ENCODE measurements around the gene GPATCH2.

The GPATCH2 gene

DNA sequence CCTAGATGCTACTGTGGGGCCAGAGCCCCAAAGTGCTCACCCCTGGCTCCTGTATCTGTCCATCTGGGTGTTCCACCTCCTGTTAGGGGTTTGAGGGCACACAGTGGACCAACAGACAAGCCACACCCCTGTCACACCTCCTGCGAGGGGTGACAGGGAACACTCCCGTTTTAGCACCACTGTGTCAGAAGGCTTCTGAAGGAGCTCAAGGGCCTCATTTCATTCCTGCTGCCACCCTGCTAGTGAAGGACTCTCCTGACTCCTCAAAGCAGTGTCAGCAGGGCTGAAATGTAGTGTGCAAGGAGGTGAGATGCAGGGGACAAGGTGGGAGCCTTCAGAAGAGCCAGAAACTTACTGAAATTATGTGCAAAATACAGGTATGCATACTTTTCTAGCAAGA is 174.6 kb downstream of the GPATCH2 start:
- no peak overlapping the region for H3K4me2 ChIP-seq (ENCODE audit: low read length)

DNA sequence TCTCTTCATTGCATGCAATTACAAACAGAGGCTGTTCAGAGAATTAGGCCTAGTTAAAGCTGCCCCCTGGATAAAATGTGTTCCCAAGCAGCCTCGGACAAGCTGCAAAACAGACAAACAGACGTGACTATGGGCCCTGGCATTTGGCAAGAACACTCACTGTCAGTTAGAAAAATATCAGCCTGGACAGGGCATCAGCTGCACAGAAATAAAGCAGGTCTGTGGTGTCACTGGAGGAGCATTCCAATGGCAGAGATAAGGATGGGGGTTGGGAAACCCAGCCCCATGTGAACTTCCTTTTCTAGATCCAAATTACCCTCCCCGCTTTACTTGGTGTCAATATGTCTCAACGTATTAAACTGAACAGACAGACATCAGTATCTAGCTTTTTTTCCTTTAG is 177.1 kb downstream of the GPATCH2 start:
- Histone ChIP-seq H3K27ac (ENCODE audit: low read length) (no peak overlapping the region), H3K9me3 (ENCODE audit: insufficient read depth, low read length) (no peaks in the 10 kb centered on the region), H3K36me3 (replicated peaks; ENCODE audit: low read depth, low read length) (no peaks in the 10 kb centered on the region), H3K27me3 (ENCODE audit: low read depth, low read length) (no peaks in the 10 kb centered on the region), H2AFZ (ENCODE audit: low read depth, low read length) (no peak overlapping the region), H3K4me3 (ENCODE audit: low read length) (no peak overlapping the region), H4K20me1 (ENCODE audit: insufficient read depth, low read length) (no peaks in the 10 kb centered on the region), H3K79me2 (ENCODE audit: low read length) (no peaks in the 10 kb centered on the region), H3K9ac (ENCODE audit: low read length) (no peak overlapping the region), H3K4me2 (ENCODE audit: low read length) (no peak overlapping the region), H3K4me1 (ENCODE audit: low read length) (peaks cover 5% of the 10 kb centered on the region; the same call in 1 of the 2 replicates)
- TF ChIP-seq EZH2phosphoT487 (IDR thresholded peaks at IDR 0.05; ENCODE audit: low read depth), result no peak
- TF ChIP-seq, protein P1, sequence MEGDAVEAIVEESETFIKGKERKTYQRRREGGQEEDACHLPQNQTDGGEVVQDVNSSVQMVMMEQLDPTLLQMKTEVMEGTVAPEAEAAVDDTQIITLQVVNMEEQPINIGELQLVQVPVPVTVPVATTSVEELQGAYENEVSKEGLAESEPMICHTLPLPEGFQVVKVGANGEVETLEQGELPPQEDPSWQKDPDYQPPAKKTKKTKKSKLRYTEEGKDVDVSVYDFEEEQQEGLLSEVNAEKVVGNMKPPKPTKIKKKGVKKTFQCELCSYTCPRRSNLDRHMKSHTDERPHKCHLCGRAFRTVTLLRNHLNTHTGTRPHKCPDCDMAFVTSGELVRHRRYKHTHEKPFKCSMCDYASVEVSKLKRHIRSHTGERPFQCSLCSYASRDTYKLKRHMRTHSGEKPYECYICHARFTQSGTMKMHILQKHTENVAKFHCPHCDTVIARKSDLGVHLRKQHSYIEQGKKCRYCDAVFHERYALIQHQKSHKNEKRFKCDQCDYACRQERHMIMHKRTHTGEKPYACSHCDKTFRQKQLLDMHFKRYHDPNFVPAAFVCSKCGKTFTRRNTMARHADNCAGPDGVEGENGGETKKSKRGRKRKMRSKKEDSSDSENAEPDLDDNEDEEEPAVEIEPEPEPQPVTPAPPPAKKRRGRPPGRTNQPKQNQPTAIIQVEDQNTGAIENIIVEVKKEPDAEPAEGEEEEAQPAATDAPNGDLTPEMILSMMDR (IDR thresholded peaks at IDR 0.05; ENCODE audit: low read depth, low read length), result no peak

More for the DNA sequence above, 174.6 kb downstream of the GPATCH2 start:
- no peak overlapping the region for H3K27ac ChIP-seq (ENCODE audit: low read length)
- no peaks in the 10 kb centered on the region for H3K27me3 ChIP-seq (ENCODE audit: low read depth, low read length)
- H3K36me3 ChIP-seq (replicated peaks; ENCODE audit: low read depth, low read length), result no peaks in the 10 kb centered on the region
- no peak overlapping the region for H2AFZ ChIP-seq (ENCODE audit: low read depth, low read length)
- no peak overlapping the region for H3K9ac ChIP-seq (ENCODE audit: low read length)
- no peaks in the 10 kb centered on the region for H4K20me1 ChIP-seq (ENCODE audit: insufficient read depth, low read length)
- H3K4me1 ChIP-seq (ENCODE audit: low read length), result no peaks in the 10 kb centered on the region
- TF ChIP-seq, protein P1 (IDR thresholded peaks at IDR 0.05; ENCODE audit: low read depth, low read length), result no peak
- no peaks in the 10 kb centered on the region for H3K79me2 ChIP-seq (ENCODE audit: low read length)
- no peak overlapping the region for H3K4me3 ChIP-seq (ENCODE audit: low read length)
- no peaks in the 10 kb centered on the region for H3K9me3 ChIP-seq (ENCODE audit: insufficient read depth, low read length)

DNA sequence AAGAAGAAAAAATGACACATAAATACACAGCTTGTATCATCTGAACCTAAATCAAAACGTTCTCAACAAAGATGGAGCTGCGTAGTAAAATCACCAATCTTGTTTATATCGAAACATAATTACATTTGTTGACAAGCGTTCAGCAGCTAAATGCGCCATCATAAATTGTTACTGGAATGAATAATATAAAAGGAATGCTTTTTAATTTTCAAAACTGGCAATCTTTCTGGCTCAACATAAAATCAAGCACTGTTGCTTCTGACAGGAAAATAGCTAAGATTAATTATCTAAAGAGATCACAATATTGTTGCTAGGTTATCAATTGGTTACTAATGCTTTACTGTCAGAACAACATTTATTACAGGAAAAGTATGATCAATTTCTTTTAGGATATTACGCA is 181.5 kb downstream of the GPATCH2 start:
- Histone ChIP-seq H3K4me1 (ENCODE audit: low read length) (peaks cover 13% of the 10 kb centered on the region; the same call in 1 of the 2 replicates), H3K9ac (ENCODE audit: low read length) (no peak overlapping the region), H3K9me3 (ENCODE audit: insufficient read depth, low read length) (no peaks in the 10 kb centered on the region), H3K4me3 (ENCODE audit: low read length) (no peak overlapping the region), H3K27me3 (ENCODE audit: low read depth, low read length) (no peaks in the 10 kb centered on the region), H3K79me2 (ENCODE audit: low read length) (no peaks in the 10 kb centered on the region), H3K27ac (ENCODE audit: low read length) (no peak overlapping the region), H4K20me1 (ENCODE audit: insufficient read depth, low read length) (no peaks in the 10 kb centered on the region), H3K4me2 (ENCODE audit: low read length) (no peak overlapping the region), H2AFZ (ENCODE audit: low read depth, low read length) (no peak overlapping the region), H3K36me3 (replicated peaks; ENCODE audit: low read depth, low read length) (no peaks in the 10 kb centered on the region)
- no peak for TF ChIP-seq EZH2phosphoT487 (IDR thresholded peaks at IDR 0.05; ENCODE audit: low read depth)
- TF ChIP-seq, protein P1 (IDR thresholded peaks at IDR 0.05; ENCODE audit: low read depth, low read length), result no peak

DNA sequence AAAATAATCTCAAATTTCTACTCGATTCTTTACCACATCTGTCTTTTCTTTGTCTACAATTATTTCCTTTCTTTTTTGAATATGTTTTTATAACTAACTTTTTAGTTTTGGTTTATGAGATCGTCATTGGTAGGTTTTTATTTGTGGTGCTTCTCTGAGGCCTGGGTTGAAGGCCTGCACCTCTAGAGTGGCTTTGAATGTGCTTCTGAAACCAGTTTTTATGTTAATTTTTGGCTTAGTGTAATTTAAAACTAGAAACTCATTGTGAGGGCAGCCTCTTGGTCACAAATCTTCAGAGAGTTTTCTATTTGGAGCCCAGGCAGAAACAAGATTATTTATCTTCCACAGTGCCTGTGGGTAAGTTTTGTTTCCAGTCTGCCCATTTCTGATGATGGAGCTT is 187.0 kb downstream of the GPATCH2 start:
- TF ChIP-seq, protein P1 (IDR thresholded peaks at IDR 0.05; ENCODE audit: low read depth, low read length), result no peak
- TF ChIP-seq EZH2phosphoT487 (IDR thresholded peaks at IDR 0.05; ENCODE audit: low read depth), result no peak
- Histone ChIP-seq H3K9me3 (ENCODE audit: insufficient read depth, low read length) (no peaks in the 10 kb centered on the region), H3K27me3 (ENCODE audit: low read depth, low read length) (no peaks in the 10 kb centered on the region), H2AFZ (ENCODE audit: low read depth, low read length) (no peak overlapping the region), H3K27ac (ENCODE audit: low read length) (no peak overlapping the region), H3K79me2 (ENCODE audit: low read length) (no peaks in the 10 kb centered on the region), H3K4me2 (ENCODE audit: low read length) (no peak overlapping the region), H4K20me1 (ENCODE audit: insufficient read depth, low read length) (no peaks in the 10 kb centered on the region), H3K4me1 (ENCODE audit: low read length) (peaks cover 8% of the 10 kb centered on the region; the same call in 1 of the 2 replicates), H3K36me3 (replicated peaks; ENCODE audit: low read depth, low read length) (no peaks in the 10 kb centered on the region), H3K4me3 (ENCODE audit: low read length) (no peak overlapping the region), H3K9ac (ENCODE audit: low read length) (no peak overlapping the region)

Data from OCI-LY3 (cell line).